Measurements from ENCODE around the gene SHC4. TPM values are rescaled to one million over a fixed set of nuclear protein-coding genes. Genes with fewer than 3 reads are reported as not detected.

SHC4 gene
- polyA plus RNA-seq, 1 donor from 2014 or later = 4.5 TPM

DNA sequence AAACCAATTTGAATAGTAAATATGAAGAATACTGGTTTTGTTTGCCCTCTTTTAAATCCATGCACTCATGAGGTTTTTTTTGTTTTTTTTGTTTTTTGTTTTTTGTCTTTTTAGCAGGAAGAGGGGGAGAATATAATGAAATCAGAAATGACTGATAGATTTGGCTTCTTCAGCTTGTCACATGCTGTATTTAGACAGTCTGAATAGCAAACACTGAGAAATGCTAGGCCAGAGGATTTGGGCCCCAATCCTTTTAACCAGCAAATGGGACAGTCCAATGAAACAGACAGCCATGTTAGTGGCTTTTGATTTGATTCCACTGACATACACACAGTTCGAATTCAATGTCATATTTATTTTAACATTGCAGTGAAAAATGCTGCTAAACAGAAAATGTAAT lies 138.6 kb downstream of the SHC4 start:
- TF ChIP-seq, protein P1, sequence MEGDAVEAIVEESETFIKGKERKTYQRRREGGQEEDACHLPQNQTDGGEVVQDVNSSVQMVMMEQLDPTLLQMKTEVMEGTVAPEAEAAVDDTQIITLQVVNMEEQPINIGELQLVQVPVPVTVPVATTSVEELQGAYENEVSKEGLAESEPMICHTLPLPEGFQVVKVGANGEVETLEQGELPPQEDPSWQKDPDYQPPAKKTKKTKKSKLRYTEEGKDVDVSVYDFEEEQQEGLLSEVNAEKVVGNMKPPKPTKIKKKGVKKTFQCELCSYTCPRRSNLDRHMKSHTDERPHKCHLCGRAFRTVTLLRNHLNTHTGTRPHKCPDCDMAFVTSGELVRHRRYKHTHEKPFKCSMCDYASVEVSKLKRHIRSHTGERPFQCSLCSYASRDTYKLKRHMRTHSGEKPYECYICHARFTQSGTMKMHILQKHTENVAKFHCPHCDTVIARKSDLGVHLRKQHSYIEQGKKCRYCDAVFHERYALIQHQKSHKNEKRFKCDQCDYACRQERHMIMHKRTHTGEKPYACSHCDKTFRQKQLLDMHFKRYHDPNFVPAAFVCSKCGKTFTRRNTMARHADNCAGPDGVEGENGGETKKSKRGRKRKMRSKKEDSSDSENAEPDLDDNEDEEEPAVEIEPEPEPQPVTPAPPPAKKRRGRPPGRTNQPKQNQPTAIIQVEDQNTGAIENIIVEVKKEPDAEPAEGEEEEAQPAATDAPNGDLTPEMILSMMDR (IDR thresholded peaks at IDR 0.05; ENCODE audit: poor library complexity, severe bottlenecking) = no peak
- TF ChIP-seq TAF1 (IDR thresholded peaks at IDR 0.05; ENCODE audit: low read depth) (no peak), SMC3 (conservative IDR thresholded peaks at IDR 0.05; ENCODE audit: poor library complexity) (no peak), EZH2 (IDR thresholded peaks at IDR 0.05; ENCODE audit: borderline replicate concordance, insufficient read depth, low read length, poor library complexity, severe bottlenecking) (no peak), RAD21 (conservative IDR thresholded peaks at IDR 0.05) (no peak)
- Histone ChIP-seq H3K9me2 (ENCODE audit: insufficient read depth, low read length) (no peaks in the 10 kb centered on the region), H3K4me2 (ENCODE audit: low read length) (no peak overlapping the region)

DNA sequence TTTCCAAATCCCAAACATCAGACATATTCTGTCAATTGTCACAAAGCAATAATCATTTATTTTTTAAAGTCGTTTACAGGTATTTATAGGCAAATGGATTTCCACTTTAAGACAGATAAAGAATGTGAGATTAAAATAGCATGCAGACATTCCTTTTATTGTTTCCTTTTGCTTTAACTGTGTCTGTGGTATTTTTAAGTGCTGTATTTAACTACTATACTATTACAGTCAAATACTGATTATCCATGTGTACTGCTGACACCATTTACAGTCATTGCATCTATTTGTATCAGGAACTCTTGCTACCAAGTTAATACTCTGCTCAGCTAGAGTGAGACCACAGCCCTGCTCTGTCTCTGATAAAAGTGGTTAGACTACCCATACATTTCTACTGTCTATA lies 140.0 kb downstream of the SHC4 start:
- Histone ChIP-seq H4K20me1 (ENCODE audit: insufficient read depth) (no peaks in the 10 kb centered on the region), H3K4me3 (ENCODE audit: low read length) (no peak overlapping the region), H2AFZ (ENCODE audit: low read depth, low read length) (no peak overlapping the region), H3K9me3 (ENCODE audit: low read length) (no peaks in the 10 kb centered on the region), H3K9me2 (ENCODE audit: insufficient read depth, low read length) (no peaks in the 10 kb centered on the region), H3K9ac (ENCODE audit: low read length) (no peak overlapping the region), H3K79me2 (replicated peaks; ENCODE audit: insufficient read depth, low read length) (no peaks in the 10 kb centered on the region), H3K27ac (ENCODE audit: low read length) (no peak overlapping the region), H3F3A (ENCODE audit: insufficient read depth, low read length, poor library complexity, severe bottlenecking) (no peaks in the 10 kb centered on the region), H3K4me2 (ENCODE audit: low read length) (no peak overlapping the region), H3K27me3 (ENCODE audit: insufficient read depth, low read depth, low read length) (no peaks in the 10 kb centered on the region), H3K36me3 (ENCODE audit: insufficient read depth, low read length) (no peaks in the 10 kb centered on the region)
- TF ChIP-seq MXI1 (conservative IDR thresholded peaks at IDR 0.05; ENCODE audit: poor library complexity, severe bottlenecking) (no peak), EP300 (conservative IDR thresholded peaks at IDR 0.05; ENCODE audit: poor library complexity, severe bottlenecking) (no peak), RAD21 (conservative IDR thresholded peaks at IDR 0.05) (no peak), TAF1 (IDR thresholded peaks at IDR 0.05; ENCODE audit: low read depth) (no peak), SMC3 (conservative IDR thresholded peaks at IDR 0.05; ENCODE audit: poor library complexity) (no peak), EZH2 (IDR thresholded peaks at IDR 0.05; ENCODE audit: borderline replicate concordance, insufficient read depth, low read length, poor library complexity, severe bottlenecking) (no peak), POLR2AphosphoS5 (IDR thresholded peaks at IDR 0.05) (no peak)
- TF ChIP-seq, protein P1 (IDR thresholded peaks at IDR 0.05; ENCODE audit: poor library complexity, severe bottlenecking) = no peak
- TF ChIP-seq, protein P2, sequence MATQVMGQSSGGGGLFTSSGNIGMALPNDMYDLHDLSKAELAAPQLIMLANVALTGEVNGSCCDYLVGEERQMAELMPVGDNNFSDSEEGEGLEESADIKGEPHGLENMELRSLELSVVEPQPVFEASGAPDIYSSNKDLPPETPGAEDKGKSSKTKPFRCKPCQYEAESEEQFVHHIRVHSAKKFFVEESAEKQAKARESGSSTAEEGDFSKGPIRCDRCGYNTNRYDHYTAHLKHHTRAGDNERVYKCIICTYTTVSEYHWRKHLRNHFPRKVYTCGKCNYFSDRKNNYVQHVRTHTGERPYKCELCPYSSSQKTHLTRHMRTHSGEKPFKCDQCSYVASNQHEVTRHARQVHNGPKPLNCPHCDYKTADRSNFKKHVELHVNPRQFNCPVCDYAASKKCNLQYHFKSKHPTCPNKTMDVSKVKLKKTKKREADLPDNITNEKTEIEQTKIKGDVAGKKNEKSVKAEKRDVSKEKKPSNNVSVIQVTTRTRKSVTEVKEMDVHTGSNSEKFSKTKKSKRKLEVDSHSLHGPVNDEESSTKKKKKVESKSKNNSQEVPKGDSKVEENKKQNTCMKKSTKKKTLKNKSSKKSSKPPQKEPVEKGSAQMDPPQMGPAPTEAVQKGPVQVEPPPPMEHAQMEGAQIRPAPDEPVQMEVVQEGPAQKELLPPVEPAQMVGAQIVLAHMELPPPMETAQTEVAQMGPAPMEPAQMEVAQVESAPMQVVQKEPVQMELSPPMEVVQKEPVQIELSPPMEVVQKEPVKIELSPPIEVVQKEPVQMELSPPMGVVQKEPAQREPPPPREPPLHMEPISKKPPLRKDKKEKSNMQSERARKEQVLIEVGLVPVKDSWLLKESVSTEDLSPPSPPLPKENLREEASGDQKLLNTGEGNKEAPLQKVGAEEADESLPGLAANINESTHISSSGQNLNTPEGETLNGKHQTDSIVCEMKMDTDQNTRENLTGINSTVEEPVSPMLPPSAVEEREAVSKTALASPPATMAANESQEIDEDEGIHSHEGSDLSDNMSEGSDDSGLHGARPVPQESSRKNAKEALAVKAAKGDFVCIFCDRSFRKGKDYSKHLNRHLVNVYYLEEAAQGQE (IDR thresholded peaks at IDR 0.05; ENCODE audit: borderline replicate concordance) = no peak

More for the DNA sequence above, 138.6 kb downstream of the SHC4 start:
- Histone ChIP-seq H3K9ac (ENCODE audit: low read length) (no peak overlapping the region), H3F3A (ENCODE audit: insufficient read depth, low read length, poor library complexity, severe bottlenecking) (no peaks in the 10 kb centered on the region), H2AFZ (ENCODE audit: low read depth, low read length) (no peak overlapping the region), H3K4me3 (ENCODE audit: low read length) (no peak overlapping the region), H3K27me3 (ENCODE audit: insufficient read depth, low read depth, low read length) (no peaks in the 10 kb centered on the region), H3K27ac (ENCODE audit: low read length) (no peak overlapping the region), H3K36me3 (ENCODE audit: insufficient read depth, low read length) (no peaks in the 10 kb centered on the region), H3K9me3 (ENCODE audit: low read length) (no peaks in the 10 kb centered on the region), H4K20me1 (ENCODE audit: insufficient read depth) (no peaks in the 10 kb centered on the region), H3K79me2 (replicated peaks; ENCODE audit: insufficient read depth, low read length) (no peaks in the 10 kb centered on the region)
